ENCODE data around the gene KCNK1. TPM values are rescaled to one million over a fixed set of nuclear protein-coding genes. Genes with fewer than 3 reads are reported as not detected.
"Not testable (repeated sequence)": the region's sequence is repeated elsewhere in the genome, so short reads cannot be mapped to it uniquely, and the experiment has no call there.

Gene KCNK1
- total and polyA plus RNA-seq, 10 donors = 0.15 to 2.9 (median 1.3) TPM

DNA sequence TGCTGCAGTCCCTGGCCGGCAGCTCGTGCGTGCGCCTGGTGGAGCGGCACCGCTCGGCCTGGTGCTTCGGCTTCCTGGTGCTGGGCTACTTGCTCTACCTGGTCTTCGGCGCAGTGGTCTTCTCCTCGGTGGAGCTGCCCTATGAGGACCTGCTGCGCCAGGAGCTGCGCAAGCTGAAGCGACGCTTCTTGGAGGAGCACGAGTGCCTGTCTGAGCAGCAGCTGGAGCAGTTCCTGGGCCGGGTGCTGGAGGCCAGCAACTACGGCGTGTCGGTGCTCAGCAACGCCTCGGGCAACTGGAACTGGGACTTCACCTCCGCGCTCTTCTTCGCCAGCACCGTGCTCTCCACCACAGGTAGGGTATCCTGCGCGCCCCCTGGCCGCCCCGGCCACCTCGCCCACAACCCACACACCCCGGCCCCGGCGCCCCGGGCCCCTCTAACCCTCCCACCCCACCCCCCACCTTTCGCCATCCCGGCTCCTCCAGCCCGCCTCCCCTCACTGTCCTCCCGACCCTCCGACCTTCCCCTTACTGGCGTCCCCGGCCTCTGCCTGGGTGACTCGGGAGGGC is 352 bp downstream of the KCNK1 start:
- Histone ChIP-seq H3K4me1 (peaks cover 0 to 17% (median 8%) of the 10 kb centered on the region in 6 donors), H3K9me3 (no peaks in the 10 kb centered on the region), H3K36me3 (no peaks in the 10 kb centered on the region), H3K4me3 (peak overlapping the region; percentile 8 to 61 (median 34)), H3K27me3 (replicated peaks in 1 of 7) (peaks cover 0 to 70% (median 19%) of the 10 kb centered on the region in 7 donors), H3K27ac (peak overlapping the region in 2 of 8 donors; percentile 15 to 28)
- TF ChIP-seq POLR2AphosphoS5 (IDR thresholded peaks at IDR 0.05) = no peak
- no peak for TF ChIP-seq POLR2A (IDR thresholded peaks at IDR 0.05)
- TF ChIP-seq CTCF (IDR thresholded peaks at IDR 0.05 in 8 of 11, conservative IDR thresholded peaks at IDR 0.05 in 3 of 11) = no peak
- DNase-seq = no peak
- 2 to 5% (median 3%) methylated on average over 32 to 43 of the region's 43 CpGs for WGBS, 5 donors
- intact Hi-C loops (cut with DNase I; ENCODE audit: low total_unique reads) = no loop called here

DNA sequence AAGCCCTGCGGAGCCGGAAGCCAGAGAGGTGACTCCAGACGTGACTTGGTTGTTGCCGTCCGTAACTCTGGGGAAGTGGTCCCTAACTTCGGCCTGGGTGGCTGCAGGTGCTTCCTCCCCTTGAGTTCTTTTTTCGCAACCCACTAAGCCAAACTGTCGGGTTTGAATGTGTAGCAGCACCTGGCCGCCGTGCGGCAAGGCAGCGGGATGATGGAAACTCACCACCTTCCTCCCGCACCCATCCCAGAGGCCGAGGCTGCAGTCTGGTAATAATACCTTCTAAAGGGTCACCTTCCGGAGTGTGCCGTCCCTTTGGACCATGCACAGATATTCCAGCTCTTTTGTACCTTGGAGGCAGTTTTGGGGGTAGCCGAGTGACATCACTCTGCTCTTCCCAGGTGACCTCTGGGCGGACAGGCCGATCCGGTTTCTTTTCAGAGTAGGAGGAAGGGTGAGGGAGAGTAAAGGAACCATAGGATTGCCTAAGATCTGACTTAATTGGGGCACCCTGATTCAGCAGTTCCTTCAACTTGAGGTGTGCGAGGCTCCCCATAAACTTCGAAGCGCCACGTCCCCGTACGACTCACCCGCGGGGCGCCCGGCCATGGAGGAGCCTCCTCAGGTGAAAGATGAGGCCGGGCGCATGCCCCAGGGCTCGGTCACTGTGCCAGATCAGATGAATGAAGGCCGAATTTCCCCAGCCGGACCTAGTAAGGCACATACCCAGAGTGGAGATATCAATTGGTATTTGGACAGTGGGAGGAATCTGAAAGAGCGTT is 1.0 kb downstream of the KCNK1 start:
- peaks cover 0 to 17% (median 8%) of the 10 kb centered on the region in 6 donors for H3K4me1 ChIP-seq
- TF ChIP-seq POLR2A (IDR thresholded peaks at IDR 0.05) = no peak
- no peak for TF ChIP-seq CTCF (IDR thresholded peaks at IDR 0.05 in 8 of 11, conservative IDR thresholded peaks at IDR 0.05 in 3 of 11)
- TF ChIP-seq POLR2AphosphoS5 (IDR thresholded peaks at IDR 0.05) = no peak
- WGBS, 5 donors = 17 to 33% (median 20%) methylated on average over 31 to 36 of the region's 36 CpGs
- H3K27me3 ChIP-seq (replicated peaks in 1 of 7) = peaks cover 0 to 70% (median 19%) of the 10 kb centered on the region in 7 donors
- intact Hi-C loops (cut with DNase I; ENCODE audit: low total_unique reads) = no loop called here
- no peaks in the 10 kb centered on the region for H3K9me3 ChIP-seq
- no peaks in the 10 kb centered on the region for H3K36me3 ChIP-seq
- H3K4me3 ChIP-seq = peak overlapping the region in 7 of 8 donors; percentile 16 to 61 (median 39)
- no peak for DNase-seq
- no peak overlapping the region for H3K27ac ChIP-seq

GRCh38 chr1:233615571-233615970 is 1.7 kb downstream of the KCNK1 start:
- Histone ChIP-seq H3K9me3 (no peaks in the 10 kb centered on the region), H3K27me3 (replicated peaks in 1 of 7) (peaks cover 0 to 70% (median 19%) of the 10 kb centered on the region in 7 donors), H3K4me3 (peak overlapping the region in 1 of 8 donors; percentile 49), H3K27ac (no peak overlapping the region), H3K36me3 (no peaks in the 10 kb centered on the region), H3K4me1 (peaks cover 0 to 17% (median 8%) of the 10 kb centered on the region in 6 donors)
- intact Hi-C loops (cut with DNase I; ENCODE audit: low total_unique reads) = no loop called here
- 64 to 81% (median 77%) methylated on average over 3 of the region's 3 CpGs for WGBS, 5 donors
- DNase-seq = no peak
- TF ChIP-seq POLR2A (IDR thresholded peaks at IDR 0.05) (no peak), CTCF (IDR thresholded peaks at IDR 0.05 in 8 of 11, conservative IDR thresholded peaks at IDR 0.05 in 3 of 11) (no peak)

DNA sequence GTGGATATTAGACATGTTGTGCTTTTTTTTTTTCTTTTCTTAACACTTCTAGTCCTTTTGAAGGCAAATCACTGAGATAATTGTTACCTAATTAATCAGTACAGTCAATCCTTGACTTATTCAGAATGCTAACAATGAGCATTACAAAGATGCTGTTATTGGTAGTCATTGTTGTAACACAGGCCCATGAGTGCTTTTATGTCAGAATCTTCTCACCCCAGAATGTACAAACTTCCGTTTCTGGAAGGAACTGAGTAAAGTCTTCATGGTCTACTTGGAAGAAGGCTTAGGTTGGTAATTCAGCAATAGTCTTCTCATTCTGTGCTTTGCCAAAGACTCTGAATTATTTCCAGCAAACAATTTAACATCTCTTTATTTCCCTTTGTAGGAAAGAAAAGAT is 3.1 kb downstream of the KCNK1 start:
- Histone ChIP-seq H3K27me3 (replicated peaks in 1 of 7) (peaks cover 0 to 58% (median 19%) of the 10 kb centered on the region in 7 donors), H3K9me3 (no peaks in the 10 kb centered on the region), H3K4me1 (peaks cover 0 to 17% (median 8%) of the 10 kb centered on the region in 6 donors), H3K36me3 (no peaks in the 10 kb centered on the region), H3K27ac (no peak overlapping the region), H3K4me3 (no peak overlapping the region)
- no peak for TF ChIP-seq POLR2AphosphoS5 (IDR thresholded peaks at IDR 0.05)
- no peak for TF ChIP-seq CTCF (IDR thresholded peaks at IDR 0.05 in 8 of 11, conservative IDR thresholded peaks at IDR 0.05 in 3 of 11)
- no peak for TF ChIP-seq POLR2A (IDR thresholded peaks at IDR 0.05)
- WGBS, 5 donors = 52 to 88% (median 78%) methylated on average over 1 of the region's 1 CpG
- intact Hi-C loops (cut with DNase I; ENCODE audit: low total_unique reads) = no loop called here
- no peak for DNase-seq

- DNase-seq; H3K9me3 ChIP-seq; intact Hi-C loops (cut with DNase I; ENCODE audit: low total_unique reads); H3K27ac ChIP-seq; H3K4me3 ChIP-seq; H3K36me3 ChIP-seq: not testable (repeated sequence)
- Histone ChIP-seq H3K27me3 (replicated peaks in 1 of 7) (peaks cover 0 to 46% (median 9%) of the 10 kb centered on the region in 7 donors), H3K4me1 (peaks cover 0 to 10% (median 5%) of the 10 kb centered on the region in 6 donors)
- 79 to 93% (median 89%) methylated on average over 7 of the region's 7 CpGs for WGBS, 5 donors
Observed at GRCh38 chr1:233619414-233619813, 5.5 kb downstream of the KCNK1 start.
